NCI-H1092 (cell line): ENCODE measurements around the gene PSMD2.
"Not testable (repeated sequence)": the region's sequence is repeated elsewhere in the genome, so short reads cannot be mapped to it uniquely, and the experiment has no call there.

ENCODE experiments used
- DNase-seq: peaks from one replicate; lab custom pipeline; 2025; lab: John Stamatoyannopoulos, UW

PSMD2 gene

DNA sequence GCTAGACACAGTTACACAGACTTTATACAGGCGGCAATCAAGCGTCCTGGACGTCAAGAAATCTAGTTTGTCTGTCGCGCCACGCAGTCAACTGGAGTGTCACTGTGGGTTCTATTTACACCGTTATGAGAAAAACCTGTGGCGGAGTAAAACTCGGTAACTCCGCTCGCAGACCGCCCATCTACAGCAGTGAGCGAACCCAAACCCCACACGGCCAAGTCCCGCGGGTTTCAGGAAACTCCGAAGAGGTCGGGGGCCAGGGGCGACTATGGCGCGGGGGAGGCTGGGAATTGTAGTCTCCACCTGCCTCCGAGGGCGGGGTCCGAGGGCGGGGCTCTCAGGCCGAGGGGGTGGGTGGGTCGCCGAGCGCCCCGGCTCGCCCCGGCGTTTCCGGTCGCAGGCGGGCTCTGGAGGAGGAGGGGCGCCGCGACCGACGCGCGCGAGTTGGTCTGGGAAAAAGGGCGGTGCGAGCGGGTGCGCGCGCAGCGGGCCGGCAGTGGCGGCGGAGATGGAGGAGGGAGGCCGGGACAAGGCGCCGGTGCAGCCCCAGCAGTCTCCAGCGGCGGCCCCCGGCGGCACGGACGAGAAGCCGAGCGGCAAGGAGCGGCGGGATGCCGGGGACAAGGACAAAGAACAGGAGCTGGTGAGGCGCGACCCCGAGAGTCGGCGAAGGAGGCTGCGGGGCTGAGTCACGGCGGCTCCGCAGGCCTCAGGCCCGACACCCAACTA lies at the start of gene PSMD2:
PSMD2 (plus strand) TSS at position 483 of the 729 bp plus-strand sequence; CDS start at position 509, 26 bp downstream.
- DNase-seq, result peak; percentile 97

DNA sequence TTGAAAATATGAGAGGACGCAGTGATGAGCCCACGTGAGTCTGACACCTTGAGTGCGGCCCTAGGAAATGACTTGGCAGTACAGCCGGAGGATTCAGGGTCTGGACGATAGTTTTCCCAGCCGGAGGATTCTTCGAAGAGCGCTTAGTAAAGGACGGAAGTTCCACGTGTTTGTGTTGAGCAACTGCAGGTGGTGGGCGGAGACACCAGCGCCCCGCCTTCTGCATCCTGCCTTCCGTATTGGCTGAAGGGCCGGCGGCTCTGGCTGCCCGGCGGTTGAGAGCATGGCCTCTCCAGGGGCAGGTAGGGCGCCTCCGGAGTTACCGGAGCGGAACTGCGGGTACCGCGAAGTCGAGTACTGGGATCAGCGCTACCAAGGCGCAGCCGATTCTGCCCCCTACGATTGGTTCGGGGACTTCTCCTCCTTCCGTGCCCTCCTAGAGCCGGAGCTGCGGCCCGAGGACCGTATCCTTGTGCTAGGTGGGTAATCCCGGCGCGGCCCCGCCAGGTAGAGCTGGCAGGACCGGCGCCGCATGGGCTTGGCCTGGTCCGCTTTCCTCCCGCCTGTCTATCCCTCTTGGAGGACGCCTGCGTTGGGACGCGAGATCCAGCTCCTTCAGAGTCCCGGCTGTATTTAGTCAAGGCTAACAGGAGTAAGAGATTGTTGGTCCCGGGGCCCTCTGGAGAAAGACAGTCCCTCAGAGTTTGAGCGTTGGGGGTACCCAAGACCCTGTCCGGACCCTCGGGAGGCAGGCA lies 49.5 kb upstream of the PSMD2 start, which contains the start of gene EEF1AKMT4:
EEF1AKMT4 (plus strand) TSS at position 261 of the 755 bp plus-strand sequence; CDS start at position 284, 23 bp downstream.
- peak; percentile 97 for DNase-seq

DNA sequence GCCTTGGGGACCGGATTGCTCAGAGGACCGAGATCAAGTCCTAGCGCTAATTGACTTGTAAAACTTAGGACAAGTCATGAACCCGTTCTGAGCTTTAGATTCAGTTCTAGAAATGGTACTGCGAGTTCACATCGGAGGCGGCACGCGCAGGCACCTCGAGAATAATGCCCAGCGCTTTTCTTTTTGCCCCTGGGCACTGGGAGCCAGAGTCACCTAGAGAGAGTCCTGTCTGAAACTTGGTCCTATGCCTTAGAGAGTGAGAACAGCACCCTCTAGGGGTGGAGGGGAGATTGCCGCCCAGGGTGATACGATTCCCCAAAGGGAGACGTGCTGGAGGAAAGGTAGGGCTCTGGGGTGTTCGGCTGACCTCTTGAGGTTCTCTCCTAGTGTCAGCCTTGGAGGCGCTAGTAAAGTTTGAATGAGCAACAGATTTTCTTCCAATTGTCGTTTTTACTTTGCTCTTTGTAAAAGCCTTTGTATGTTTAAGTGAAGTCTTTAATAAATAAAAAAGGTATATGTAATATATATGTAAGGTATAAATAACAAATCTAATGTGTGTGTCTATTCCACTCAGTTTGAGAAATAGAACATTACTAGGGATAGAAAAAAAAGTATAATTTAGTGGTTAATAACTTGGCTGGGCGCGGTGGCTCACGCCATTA lies 48.7 kb upstream of the PSMD2 start:
- DNase-seq, result peak; percentile 86

DNA sequence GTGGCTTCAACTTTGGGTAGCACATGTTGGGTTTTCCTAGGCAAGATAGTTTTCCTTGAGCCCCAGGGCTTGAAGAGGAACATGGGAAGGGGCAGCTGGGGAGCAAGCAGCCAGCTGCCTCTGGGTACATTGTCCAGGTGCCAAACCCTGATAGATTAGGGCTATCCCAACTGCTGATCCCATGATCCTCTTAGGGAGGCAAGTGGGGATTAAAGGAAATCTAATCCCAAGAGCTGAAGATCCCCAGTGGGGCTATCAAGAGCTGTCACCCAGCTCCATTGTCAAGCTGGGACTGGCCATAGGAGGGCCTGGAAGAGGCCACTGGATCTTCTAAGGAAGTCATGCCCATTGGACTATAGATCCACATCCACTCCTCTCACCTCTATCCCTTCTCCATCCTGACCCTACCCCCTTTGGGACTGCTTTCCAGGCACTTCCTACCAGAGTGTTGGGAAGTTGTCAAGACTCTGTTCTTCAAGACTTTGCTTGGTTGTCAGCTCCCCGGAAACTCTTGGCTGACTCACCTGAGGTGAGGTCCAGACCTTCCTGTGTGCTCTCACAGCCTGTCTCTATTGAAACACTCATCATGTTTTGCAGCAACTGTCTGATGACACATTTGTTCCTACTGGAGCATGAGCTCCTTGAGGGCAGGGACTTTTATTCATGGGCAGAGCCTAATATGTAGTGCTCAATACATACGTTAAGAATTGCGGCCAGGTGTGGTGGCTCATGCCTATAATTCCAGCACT lies 43.6 kb upstream of the PSMD2 start:
- DNase-seq, result no peak

DNA sequence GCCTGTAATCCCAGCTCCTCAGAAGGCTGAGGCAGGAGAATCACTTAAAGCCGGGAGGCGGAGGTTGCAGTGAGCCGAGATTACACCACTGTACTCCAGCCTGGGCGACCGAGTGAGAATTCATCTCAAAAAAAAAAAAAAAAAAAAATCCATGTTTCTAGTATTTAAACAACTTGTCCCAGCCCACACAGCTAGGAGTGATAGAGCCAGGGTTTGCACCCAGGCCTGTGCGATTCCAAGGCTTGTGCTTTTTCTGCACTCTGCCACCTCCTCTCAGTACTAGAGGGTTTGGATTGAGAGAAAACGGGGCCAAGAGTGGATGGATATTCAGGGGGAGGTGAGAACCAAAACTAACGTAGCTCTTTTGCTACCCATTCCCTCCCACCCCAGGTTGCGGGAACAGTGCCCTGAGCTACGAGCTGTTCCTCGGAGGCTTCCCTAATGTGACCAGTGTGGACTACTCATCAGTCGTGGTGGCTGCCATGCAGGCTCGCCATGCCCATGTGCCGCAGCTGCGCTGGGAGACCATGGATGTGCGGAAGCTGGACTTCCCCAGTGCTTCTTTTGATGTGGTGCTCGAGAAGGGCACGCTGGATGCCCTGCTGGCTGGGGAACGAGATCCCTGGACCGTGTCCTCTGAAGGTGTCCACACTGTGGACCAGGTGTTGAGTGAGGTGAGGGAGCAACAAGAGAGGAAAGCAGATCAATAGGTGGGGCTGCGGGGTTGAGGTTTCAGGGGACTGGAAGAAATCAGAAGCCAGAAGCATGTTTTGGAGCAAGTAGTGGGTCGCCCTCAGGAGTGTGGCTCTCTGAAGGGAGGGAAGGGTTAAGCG lies 41.7 kb upstream of the PSMD2 start:
- DNase-seq, result no peak

DNA sequence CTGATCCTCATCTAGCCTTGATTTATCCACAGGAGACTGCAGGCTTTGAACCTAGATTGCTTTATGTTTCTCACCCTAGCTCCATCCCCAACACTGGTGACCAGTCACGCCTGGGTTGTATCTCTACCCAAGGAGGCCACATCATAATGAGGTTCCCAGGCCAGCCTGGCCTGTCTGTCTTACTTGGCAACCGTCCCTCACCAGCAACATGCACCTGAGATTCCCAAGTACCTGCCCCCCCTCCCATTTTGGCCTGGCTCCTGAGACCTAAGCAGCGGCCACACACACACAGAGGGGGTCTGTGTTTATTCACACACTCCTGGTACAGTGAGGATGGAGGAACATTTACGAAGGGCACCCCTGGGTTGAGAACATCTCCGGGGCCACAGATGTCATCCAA lies 40.1 kb upstream of the PSMD2 start:
- DNase-seq, result no peak

DNA sequence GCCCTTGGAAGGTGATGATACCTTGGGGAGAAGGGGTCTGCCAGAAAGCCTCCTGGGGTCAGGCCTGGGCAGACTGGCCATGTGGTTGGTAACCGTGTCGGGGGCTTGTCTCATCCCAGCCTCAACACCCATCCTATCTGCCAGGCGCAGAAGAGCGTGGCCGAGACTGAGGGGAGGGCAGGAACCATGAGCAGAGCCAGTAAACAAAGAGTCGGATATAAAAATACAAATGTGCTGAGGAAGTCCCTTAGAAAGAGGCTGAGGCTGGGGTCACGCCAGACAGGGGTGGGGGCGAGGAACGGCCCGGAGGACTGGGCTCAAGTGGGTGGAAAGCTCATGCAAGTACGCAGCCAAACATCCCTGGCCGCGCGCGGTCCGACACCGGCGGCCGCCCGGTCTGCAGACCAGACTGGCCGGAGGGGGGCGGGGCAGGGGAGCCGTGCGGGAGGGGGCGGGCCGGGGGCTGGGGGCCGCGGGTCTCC lies 39.6 kb upstream of the PSMD2 start:
- no peak for DNase-seq

DNA sequence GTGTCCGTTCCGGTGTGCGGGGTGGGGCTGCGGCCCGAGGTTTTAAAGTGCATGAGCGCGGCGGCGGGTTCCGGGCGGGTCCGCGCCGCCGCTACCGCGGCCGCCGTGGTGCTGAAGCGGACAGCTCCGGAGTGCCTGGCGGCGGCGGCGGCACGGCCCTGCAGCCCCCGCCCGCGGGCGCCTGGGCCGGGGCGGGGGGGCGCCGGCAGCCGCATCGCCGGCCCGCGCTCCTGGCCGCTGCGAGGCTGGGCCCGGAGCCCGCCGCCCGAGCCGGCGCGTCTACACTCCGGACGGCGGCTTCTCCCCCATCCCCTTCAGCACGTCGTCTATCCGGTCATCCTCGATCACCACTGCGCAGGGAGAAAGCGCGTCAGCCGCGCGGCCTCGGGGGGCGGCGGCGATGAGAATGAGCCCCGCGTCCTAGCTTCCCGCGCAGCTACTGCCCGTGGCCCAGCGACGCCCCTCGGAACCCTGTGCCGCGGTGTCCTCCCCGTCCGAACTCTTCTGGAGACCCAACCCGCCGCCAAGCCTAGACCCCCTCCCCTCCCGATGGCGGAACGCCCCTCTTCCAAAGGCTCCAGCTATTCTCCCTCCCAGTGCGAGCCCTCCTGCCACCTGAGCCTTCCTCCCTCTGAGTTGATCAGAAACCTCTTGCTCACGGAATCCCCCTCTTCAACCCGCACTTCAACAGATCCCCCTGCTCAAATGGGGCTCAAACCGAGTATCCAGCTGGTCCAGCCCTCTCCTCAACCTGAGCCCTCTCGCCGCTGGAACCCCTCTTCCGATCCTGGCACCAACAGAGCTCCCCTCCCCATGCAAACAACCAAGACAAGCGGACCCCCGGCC lies 38.9 kb upstream of the PSMD2 start:
- DNase-seq, result no peak

DNA sequence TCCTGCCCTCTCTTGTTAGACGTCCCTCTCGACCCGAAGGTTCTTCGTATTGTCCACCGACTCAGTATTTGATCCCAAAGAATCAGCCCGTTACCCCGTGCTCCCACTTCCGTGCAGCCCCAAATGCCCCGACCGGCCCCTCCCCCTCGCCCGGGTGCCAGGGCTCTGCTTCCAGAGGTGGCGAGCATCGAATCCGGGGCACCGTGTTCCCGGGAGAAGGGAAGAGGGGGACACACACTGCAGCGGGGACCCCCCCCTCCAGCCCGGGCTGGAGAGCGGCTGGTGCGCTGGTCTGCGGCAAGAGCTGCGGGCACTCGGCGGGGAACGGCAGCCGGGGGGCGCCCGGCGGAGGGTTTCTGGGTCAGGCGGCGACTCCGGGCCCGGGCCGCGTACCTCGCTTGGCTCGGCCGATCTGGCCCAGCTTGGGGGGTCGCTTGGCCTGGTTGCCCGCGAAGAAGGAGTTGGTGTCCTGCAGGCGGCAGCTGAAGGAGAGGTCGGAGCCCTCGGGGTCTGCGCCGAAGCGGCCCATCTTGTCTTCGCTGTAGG lies 38.2 kb upstream of the PSMD2 start:
- DNase-seq, result no peak

DNA sequence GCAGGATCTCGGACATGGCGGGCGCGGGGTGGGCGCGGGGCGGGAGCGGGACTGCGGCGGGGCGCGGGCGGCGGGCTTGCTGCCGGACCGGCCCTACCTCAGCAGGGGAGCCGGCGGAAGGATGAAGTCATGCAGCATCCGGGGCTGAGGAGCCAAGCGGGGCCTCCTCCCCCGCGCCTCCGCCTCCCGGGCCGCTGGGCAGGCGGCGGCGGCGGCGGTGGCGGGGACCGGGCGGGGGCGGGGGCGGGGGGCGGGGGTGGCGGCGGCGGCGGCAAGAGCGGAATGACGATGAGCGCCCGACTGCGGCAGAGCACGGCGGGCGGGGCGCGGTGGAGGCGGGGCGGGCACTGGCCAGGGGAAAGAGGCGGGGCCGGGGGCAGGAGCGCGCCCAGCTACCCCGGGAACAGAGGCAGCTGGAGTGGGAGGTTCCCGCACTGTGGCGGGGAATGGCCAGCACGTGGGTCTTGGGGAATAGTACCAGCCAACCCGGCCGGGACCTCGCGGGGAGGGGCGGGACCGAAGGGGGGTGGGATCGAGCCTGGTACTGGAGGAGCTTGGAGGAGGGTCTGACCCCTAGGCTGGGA lies 37.7 kb upstream of the PSMD2 start, which contains the start of gene CAMK2N2:
CAMK2N2 (minus strand) TSS at position 284 of the 584 bp plus-strand sequence; CDS start at position 16, 268 bp downstream.
- DNase-seq, result peak; percentile 83

DNA sequence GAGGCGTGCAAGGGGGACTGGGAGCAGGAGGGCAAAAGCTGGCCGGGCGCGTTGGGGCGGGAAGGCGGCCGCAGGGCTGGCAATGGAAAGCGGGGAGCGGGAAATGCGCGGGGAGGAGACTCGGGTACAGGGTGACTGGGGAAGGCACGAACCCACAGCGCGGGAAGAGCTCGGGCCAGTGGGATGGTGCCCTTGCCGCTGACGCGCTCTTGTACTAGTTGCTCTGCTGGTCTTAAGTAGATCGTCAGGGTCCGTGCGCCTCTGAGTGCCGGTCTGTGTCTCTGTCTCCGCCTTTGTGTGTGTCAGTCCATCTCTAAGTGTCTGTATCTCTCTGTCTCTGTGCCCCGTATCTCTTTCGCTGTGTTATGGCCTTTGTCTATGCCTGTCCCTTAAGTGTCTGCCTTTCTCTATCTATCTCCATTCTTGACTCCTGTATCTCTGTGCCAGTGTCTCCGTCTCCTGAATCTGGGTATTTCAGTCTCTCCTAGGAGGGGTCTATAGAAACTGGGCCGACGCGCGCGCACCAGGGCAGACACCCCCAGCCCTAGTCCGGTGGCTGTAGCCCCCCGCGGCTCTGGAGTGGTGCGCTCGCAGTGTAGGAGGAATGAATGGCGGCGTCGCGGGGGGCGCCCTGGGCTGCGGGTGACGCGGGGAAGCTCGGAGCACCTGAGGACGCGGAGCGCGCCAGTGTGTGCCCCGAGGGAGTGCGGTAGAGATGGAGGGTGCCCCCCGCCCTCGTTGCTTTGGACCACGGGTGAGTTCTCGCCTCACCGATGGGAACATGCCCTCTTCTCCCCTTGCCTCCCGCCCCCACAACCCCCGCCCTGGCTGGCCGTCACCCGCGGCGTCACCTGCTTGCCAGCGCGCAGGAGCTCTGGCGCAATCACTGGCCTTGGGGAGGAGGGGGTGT lies 36.9 kb upstream of the PSMD2 start:
- peak; percentile 51 for DNase-seq

DNA sequence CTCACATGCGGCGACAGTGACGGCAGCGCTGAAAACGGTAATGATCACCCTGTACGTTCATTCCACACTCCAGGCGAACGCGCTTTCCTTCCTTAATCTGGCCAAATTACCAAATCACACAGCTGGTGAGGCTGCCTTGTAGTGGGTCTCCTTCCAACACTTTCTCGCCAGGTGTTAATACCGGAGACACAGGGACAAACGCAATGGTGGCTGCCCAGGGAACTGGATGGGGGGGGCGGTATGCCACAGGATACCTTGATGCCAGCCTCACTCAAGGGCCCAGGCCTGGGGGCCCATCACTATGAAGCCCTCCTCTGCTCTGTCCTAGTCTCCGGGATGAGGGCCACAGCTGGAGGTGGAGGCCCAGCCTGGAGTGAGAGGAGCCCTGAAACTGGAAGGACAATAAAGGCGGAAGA lies 36.3 kb upstream of the PSMD2 start:
- no peak for DNase-seq

DNA sequence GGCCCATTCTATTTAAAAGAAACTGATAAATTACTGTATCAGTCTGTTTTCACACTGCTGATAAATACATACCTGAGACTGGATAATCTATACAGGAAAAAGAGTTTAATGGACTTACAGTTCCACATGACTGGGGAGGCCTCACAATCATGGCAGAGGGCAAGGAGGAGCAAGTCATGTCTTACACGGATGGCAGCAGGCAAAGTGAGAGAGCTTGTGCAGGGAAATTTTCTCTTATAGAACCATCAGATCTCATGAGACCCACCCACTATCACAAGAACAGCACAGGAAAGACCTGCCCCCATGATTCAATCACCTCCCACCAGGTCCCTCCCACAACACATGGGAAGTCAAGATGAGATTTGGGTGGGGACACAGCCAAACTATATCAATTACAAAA lies 31.8 kb upstream of the PSMD2 start:
- DNase-seq, result not testable (repeated sequence)

DNA sequence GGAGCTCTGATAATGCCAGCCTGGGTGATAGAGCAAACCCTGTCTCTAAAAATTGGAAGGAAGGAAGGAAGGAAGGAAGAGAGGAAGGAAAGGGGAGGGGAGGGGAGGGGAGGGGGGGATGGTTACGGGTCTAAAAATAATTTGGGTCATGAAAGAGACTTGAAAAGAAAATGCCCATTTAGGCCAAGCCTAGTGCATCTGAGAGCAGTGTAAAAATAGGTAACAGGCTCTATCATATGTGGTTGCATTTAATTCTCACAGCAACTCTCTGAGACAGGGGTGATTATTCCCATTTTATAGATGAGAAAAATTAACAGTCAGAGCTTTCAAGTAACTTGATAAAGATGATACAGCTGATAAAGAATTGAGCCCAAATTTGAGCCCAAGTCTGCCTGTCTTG lies 26.8 kb upstream of the PSMD2 start:
- DNase-seq, result no peak

DNA sequence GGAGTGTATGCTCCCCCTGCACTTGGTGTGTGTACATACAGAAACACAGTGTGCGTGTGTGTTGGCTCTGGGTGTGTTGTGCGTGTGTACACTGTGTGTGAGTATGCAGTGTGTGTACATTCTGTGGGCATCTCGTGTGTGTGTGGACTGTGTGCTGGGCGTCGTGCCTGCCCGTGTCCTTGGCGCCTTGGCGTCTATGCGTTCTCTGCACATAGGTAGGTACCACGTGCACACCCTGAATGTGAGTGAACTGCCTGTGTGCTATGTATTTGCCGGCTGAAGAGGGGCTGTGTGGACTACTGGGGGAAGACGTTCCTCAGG lies 23.7 kb upstream of the PSMD2 start:
- DNase-seq, result no peak

DNA sequence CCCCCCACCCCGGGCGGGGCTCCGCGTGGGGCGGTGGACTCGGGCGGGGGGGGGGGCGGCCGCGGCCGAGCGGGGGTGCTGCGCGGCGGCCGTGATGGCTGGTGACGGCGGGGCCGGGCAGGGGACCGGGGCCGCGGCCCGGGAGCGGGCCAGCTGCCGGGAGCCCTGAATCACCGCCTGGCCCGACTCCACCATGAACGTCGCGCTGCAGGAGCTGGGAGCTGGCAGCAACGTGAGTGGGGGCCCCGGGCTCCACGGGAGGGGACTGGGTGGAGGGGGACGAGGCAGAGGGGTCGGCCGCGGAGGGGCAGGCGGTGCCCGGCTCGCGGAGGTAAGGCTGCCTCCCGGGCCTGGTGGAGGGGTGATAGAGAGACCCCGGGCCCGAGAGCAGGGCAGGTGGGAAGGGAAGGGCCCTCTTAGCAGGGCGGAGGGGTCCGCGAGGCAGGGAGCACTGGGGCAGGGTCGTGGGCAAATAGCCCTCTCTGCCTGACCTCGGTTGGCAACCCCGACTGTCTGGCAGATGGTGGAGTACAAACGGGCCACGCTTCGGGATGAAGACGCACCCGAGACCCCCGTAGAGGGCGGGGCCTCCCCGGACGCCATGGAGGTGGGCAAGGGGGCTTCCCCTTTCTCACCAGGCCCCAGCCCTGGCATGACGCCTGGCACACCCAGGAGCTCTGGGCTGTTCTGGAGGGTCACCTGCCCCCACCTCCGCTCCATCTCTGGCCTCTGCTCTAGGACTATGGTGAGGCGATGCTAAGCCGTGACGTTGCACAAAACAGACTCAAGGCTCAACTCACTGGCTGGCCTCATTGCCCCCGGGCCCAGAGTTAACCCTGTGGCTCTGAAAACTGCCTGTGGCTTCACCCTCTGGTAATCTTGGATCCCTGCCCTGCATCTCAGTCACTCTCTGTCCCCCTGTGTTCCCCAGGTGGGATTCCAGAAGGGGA lies 22.8 kb upstream of the PSMD2 start, which contains the start of gene ECE2:
ECE2 (plus strand) TSS at position 62 of the 950 bp plus-strand sequence; CDS start at position 194, 132 bp downstream.
- no peak for DNase-seq

DNA sequence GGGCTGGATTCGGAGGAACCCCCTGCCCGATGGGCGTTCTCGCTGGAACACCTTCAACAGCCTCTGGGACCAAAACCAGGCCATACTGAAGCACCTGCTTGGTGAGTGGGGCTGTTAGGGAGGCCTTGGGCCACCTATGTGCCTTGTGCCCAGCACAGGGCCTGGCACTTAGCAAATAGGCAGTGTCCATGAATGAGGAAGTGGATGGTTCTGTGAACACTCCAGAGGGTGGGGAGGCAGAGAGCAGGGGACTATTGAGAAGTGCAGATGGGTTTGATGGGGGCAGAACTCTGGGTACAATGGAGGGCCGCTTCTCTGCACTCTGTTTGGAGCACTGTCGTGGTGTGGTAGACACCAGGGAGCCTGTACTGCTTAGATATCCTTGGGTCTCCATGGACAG lies 21.7 kb upstream of the PSMD2 start:
- DNase-seq, result no peak
